Activated CD8-positive, alpha-beta T cell treated with anti-CD3 and anti-CD28 coated beads, Interleukin-2, amount 10 ng/mL, durations not matched to agents 7 days and 5 days (primary cell): ENCODE data around the gene PXDN. TPM values are rescaled to one million over a fixed set of nuclear protein-coding genes. Genes with fewer than 3 reads are reported as not detected.
"Not testable (repeated sequence)": the region's sequence is repeated elsewhere in the genome, so short reads cannot be mapped to it uniquely, and the experiment has no call there.

ENCODE experiments used
- ATAC-seq: fragments of 150-1000 bp; cut with Tn5 transposase; one replicate; pipeline ENCODE4 v1.10.0; 2021; ENCODE audit warnings: moderate library complexity
- CTCF ChIA-PET: fragments of 350-600 bp; sonication (Branson Sonifier 250); formaldehyde crosslinking; loops from one replicate; lab custom pipeline; 2021; ENCODE audit warnings: antibody characterized with exemption; lab: Charles Lee
- POLR2A ChIA-PET: fragments of 350-600 bp; sonication (Branson Sonifier 250); formaldehyde crosslinking; loops from one replicate; lab custom pipeline; 2021; ENCODE audit warnings: antibody characterized with exemption; lab: Charles Lee
- DNase-seq: peaks from one replicate; pipeline ENCODE4 v3.0.0-alpha.2; 2020
- H3K27ac Mint-ChIP-seq: one replicate; pipeline ENCODE4 v1.8.0; 2021; ENCODE audit warnings: mild to moderate bottlenecking, mixed read lengths
- H3K27me3 Mint-ChIP-seq: one replicate; pipeline ENCODE4 v1.8.0; 2021; ENCODE audit warnings: low read depth, mixed read lengths
- H3K36me3 Mint-ChIP-seq: one replicate; pipeline ENCODE4 v1.8.0; 2021; ENCODE audit warnings: low read depth, mixed read lengths
- H3K4me1 Mint-ChIP-seq: one replicate; pipeline ENCODE4 v1.8.0; 2021; ENCODE audit warnings: low read depth, mixed read lengths
- H3K4me3 Mint-ChIP-seq: one replicate; pipeline ENCODE4 v1.8.0; 2021; ENCODE audit warnings: mild to moderate bottlenecking, mixed read lengths
- H3K9me3 Mint-ChIP-seq: one replicate; pipeline ENCODE4 v1.8.0; 2022; ENCODE audit warnings: mixed read lengths; ENCODE audit not compliant: insufficient read depth
- total RNA-seq, 2 experiments: library from RNA; stranded (reverse); gene quantifications; one replicate each; pipeline ENCODE4 v1.2.3, GENCODE V29; 2021

The PXDN gene
- total RNA-seq, 2 experiments from 2014 or later, result 0.26 to 0.92 TPM

- Mint-ChIP-seq H3K27ac (no peak overlapping the region), H3K36me3 (no peaks in the 10 kb centered on the region), H3K9me3 (no peaks in the 10 kb centered on the region), H3K4me3 (no peak overlapping the region), H3K4me1 (no peaks in the 10 kb centered on the region), H3K27me3 (no peaks in the 10 kb centered on the region)
- ATAC-seq, result no peak
- POLR2A ChIA-PET, result no interaction called here
- CTCF ChIA-PET, result no interaction called here
- no peak for DNase-seq
These were observed 28.4 kb upstream of the PXDN start for GRCh38 chr2:1772471-1773267.

GRCh38 chr2:1771626-1772280, 27.4 kb upstream of the PXDN start:
- no peaks in the 10 kb centered on the region for H3K9me3 Mint-ChIP-seq
- POLR2A ChIA-PET, result no interaction called here
- no peaks in the 10 kb centered on the region for H3K27me3 Mint-ChIP-seq
- no peak overlapping the region for H3K4me3 Mint-ChIP-seq
- ATAC-seq (no peak), DNase-seq (no peak)
- CTCF ChIA-PET, result no interaction called here
- no peaks in the 10 kb centered on the region for H3K4me1 Mint-ChIP-seq
- H3K27ac Mint-ChIP-seq, result no peak overlapping the region
- H3K36me3 Mint-ChIP-seq, result no peaks in the 10 kb centered on the region

- ChIA-PET CTCF (interaction anchor here (1.3 kb wide), 1 partner anchor 12 kb away, joined by 4 read pairs; no protein-coding TSS in a partner anchor), POLR2A (no interaction called here)
- ATAC-seq (no peak), DNase-seq (no peak)
- Mint-ChIP-seq H3K9me3 (no peaks in the 10 kb centered on the region), H3K27me3 (no peaks in the 10 kb centered on the region), H3K36me3 (no peaks in the 10 kb centered on the region), H3K4me1 (no peaks in the 10 kb centered on the region), H3K27ac (no peak overlapping the region), H3K4me3 (no peak overlapping the region)
These were observed 26.5 kb upstream of the PXDN start for GRCh38 chr2:1770566-1771380.

GRCh38 chr2:1769703-1770422, 25.5 kb upstream of the PXDN start:
- ATAC-seq (peak; percentile 68), DNase-seq (peak; percentile 66)
- Mint-ChIP-seq H3K9me3 (no peaks in the 10 kb centered on the region), H3K36me3 (no peaks in the 10 kb centered on the region), H3K4me1 (no peaks in the 10 kb centered on the region), H3K27me3 (no peaks in the 10 kb centered on the region), H3K4me3 (no peak overlapping the region), H3K27ac (no peak overlapping the region)
- POLR2A ChIA-PET, result no interaction called here
- CTCF ChIA-PET, result interaction anchor here (0.7 to 1.6 kb wide), 7 partner anchors 8 to 36 kb away, joined by 3 to 4 read pairs (median 3); no protein-coding TSS in a partner anchor

GRCh38 chr2:1767939-1768691, 23.8 kb upstream of the PXDN start:
- no peaks in the 10 kb centered on the region for H3K27me3 Mint-ChIP-seq
- H3K9me3 Mint-ChIP-seq, result no peaks in the 10 kb centered on the region
- no peak overlapping the region for H3K4me3 Mint-ChIP-seq
- H3K4me1 Mint-ChIP-seq, result no peaks in the 10 kb centered on the region
- CTCF ChIA-PET, result no interaction called here
- no peaks in the 10 kb centered on the region for H3K36me3 Mint-ChIP-seq
- POLR2A ChIA-PET, result interaction anchor here (0.6 kb wide), 1 partner anchor 1007 kb away, joined by 3 read pairs; no protein-coding TSS in a partner anchor
- no peak overlapping the region for H3K27ac Mint-ChIP-seq
- DNase-seq (no peak), ATAC-seq (no peak)

GRCh38 chr2:1766851-1767811, 22.8 kb upstream of the PXDN start:
- H3K27ac Mint-ChIP-seq, result no peak overlapping the region
- no peaks in the 10 kb centered on the region for H3K36me3 Mint-ChIP-seq
- no peaks in the 10 kb centered on the region for H3K4me1 Mint-ChIP-seq
- POLR2A ChIA-PET, result no interaction called here
- no peak for ATAC-seq
- H3K4me3 Mint-ChIP-seq, result no peak overlapping the region
- DNase-seq, result no peak
- CTCF ChIA-PET, result interaction anchor here (0.6 kb wide), 1 partner anchor 17 kb away, joined by 4 read pairs; no protein-coding TSS in a partner anchor
- H3K27me3 Mint-ChIP-seq, result no peaks in the 10 kb centered on the region
- no peaks in the 10 kb centered on the region for H3K9me3 Mint-ChIP-seq

- no peak for ATAC-seq
- Mint-ChIP-seq H3K36me3 (no peaks in the 10 kb centered on the region), H3K4me1 (no peaks in the 10 kb centered on the region), H3K27me3 (no peaks in the 10 kb centered on the region), H3K27ac (no peak overlapping the region), H3K4me3 (no peak overlapping the region), H3K9me3 (no peaks in the 10 kb centered on the region)
- DNase-seq, result no peak
- ChIA-PET CTCF (interaction anchor here (0.6 kb wide), 1 partner anchor 16 kb away, joined by 4 read pairs; no protein-coding TSS in a partner anchor), POLR2A (no interaction called here)
These were observed 22.1 kb upstream of the PXDN start for GRCh38 chr2:1766425-1766824.

- H3K9me3 Mint-ChIP-seq, ATAC-seq, H3K27me3 Mint-ChIP-seq, CTCF ChIA-PET, H3K27ac Mint-ChIP-seq, H3K4me1 Mint-ChIP-seq, H3K36me3 Mint-ChIP-seq, POLR2A ChIA-PET, DNase-seq, H3K4me3 Mint-ChIP-seq: not testable (repeated sequence)
These were observed 20.9 kb upstream of the PXDN start for GRCh38 chr2:1765201-1765600.

GRCh38 chr2:1759611-1759930, 15.3 kb upstream of the PXDN start:
- no peaks in the 10 kb centered on the region for H3K27me3 Mint-ChIP-seq
- H3K9me3 Mint-ChIP-seq, result peaks cover 4% of the 10 kb centered on the region
- POLR2A ChIA-PET, result no interaction called here
- CTCF ChIA-PET, result no interaction called here
- H3K27ac Mint-ChIP-seq, result no peak overlapping the region
- no peak overlapping the region for H3K4me3 Mint-ChIP-seq
- no peak for ATAC-seq
- DNase-seq, result no peak
- peaks cover 4% of the 10 kb centered on the region for H3K36me3 Mint-ChIP-seq
- no peaks in the 10 kb centered on the region for H3K4me1 Mint-ChIP-seq
